Bronchial epithelial cell (primary cell): ENCODE data around the gene NBEAL1. TPM values are rescaled to one million over a fixed set of nuclear protein-coding genes. Genes with fewer than 3 reads are reported as not detected.

Experiments
- DNase-seq: peaks from one replicate; pipeline ENCODE4 v3.0.0-alpha.2; 2010; ENCODE audit warnings: low read depth
- FAIRE-seq: peaks from 2 replicates; lab custom pipeline; 2011; peaks lifted over from hg19 to GRCh38; lab: Jason Lieb, UNC
- H3K27me3 ChIP-seq: 2 replicates; pipeline ENCODE4 v1.5.1; 2011; ENCODE audit warnings: low read length; ENCODE audit not compliant: control insufficient read depth, insufficient read depth
- H3K36me3 ChIP-seq: 2 replicates; pipeline ENCODE4 v1.5.1; 2011; ENCODE audit warnings: low read length; ENCODE audit not compliant: control insufficient read depth, insufficient read depth
- H3K4me3 ChIP-seq: 2 replicates; pipeline ENCODE4 v1.5.1; 2011; ENCODE audit warnings: mild to moderate bottlenecking, low read depth, low read length, control low read depth
- CTCF ChIP-seq: IDR thresholded peaks from 2 replicates; pipeline ENCODE4 v1.5.1; 2011; ENCODE audit warnings: mild to moderate bottlenecking, moderate library complexity, low read length, control low read depth, inconsistent platforms; ENCODE audit not compliant: insufficient read depth, severe bottlenecking
- total RNA-seq: library from RNA; depleted of rRNA; stranded (reverse); fragments of >200 nt; gene quantifications from 2 replicates; pipeline ENCODE4 v1.2.1, GENCODE V29; 2014

NBEAL1 gene
- total RNA-seq, 1 donor from 2014 or later: 42.6 TPM

- Histone ChIP-seq H3K36me3 (no peaks in the 10 kb centered on the region), H3K27me3 (no peaks in the 10 kb centered on the region)
Measured at GRCh38 chr2:203237346-203238238, 222.9 kb downstream of the NBEAL1 start.

GRCh38 chr2:203238292-203238703, 223.6 kb downstream of the NBEAL1 start:
- FAIRE-seq (no peak), DNase-seq (no peak)
- Histone ChIP-seq H3K27me3 (no peaks in the 10 kb centered on the region), H3K4me3 (peak overlapping the region; percentile 86), H3K36me3 (no peaks in the 10 kb centered on the region)
- TF ChIP-seq CTCF: no peak

More at GRCh38 chr2:203237346-203238238, 222.9 kb downstream of the NBEAL1 start:
- TF ChIP-seq CTCF: no peak
- H3K4me3 ChIP-seq: peak overlapping the region; percentile 86
- DNase-seq (no peak), FAIRE-seq (no peak)

- peak; percentile 47 for TF ChIP-seq CTCF
- Histone ChIP-seq H3K36me3 (no peaks in the 10 kb centered on the region), H3K4me3 (peak within 1 kb of the TSS; percentile 86), H3K27me3 (no peaks in the 10 kb centered on the region)
- DNase-seq (peak; percentile 87), FAIRE-seq (no peak)
Measured at GRCh38 chr2:203238704-203239526, 224.2 kb downstream of the NBEAL1 start, which contains the start of gene CYP20A1. TSS of gene CYP20A1 (plus strand) at chr2:203239018. CDS start at chr2:203239063, 45 bp downstream.

GRCh38 chr2:203240491-203240890, 225.8 kb downstream of the NBEAL1 start:
- H3K27me3 ChIP-seq: no peaks in the 10 kb centered on the region
- DNase-seq: no peak
- H3K36me3 ChIP-seq: no peaks in the 10 kb centered on the region
- H3K4me3 ChIP-seq: no peak overlapping the region
- TF ChIP-seq CTCF: no peak
- FAIRE-seq: no peak

GRCh38 chr2:203242518-203242917, 227.8 kb downstream of the NBEAL1 start:
- H3K27me3 ChIP-seq: no peaks in the 10 kb centered on the region
- no peak overlapping the region for H3K4me3 ChIP-seq
- peaks cover 3% of the 10 kb centered on the region for H3K36me3 ChIP-seq
- TF ChIP-seq CTCF: no peak
- FAIRE-seq: no peak
- no peak for DNase-seq
